DMS114 treated with DMSO at 0.1 percent for 48 hours (cell line): ENCODE results near the gene GOLM1.
"Not testable (repeated sequence)": the region's sequence is repeated elsewhere in the genome, so short reads cannot be mapped to it uniquely, and the experiment has no call there.

Source experiments
- DNase-seq: peaks from one replicate; lab custom pipeline; 2025; ENCODE audit not compliant: unreplicated experiment; lab: John Stamatoyannopoulos, UW

Gene GOLM1

GRCh38 chr9:86098824-86099700 lies at the start of gene GOLM1:
TSS of gene GOLM1 (minus strand) at chr9:86099558. CDS start at chr9:86079320, 20,238 bp downstream.
- DNase-seq, result peak; percentile 11

DNA sequence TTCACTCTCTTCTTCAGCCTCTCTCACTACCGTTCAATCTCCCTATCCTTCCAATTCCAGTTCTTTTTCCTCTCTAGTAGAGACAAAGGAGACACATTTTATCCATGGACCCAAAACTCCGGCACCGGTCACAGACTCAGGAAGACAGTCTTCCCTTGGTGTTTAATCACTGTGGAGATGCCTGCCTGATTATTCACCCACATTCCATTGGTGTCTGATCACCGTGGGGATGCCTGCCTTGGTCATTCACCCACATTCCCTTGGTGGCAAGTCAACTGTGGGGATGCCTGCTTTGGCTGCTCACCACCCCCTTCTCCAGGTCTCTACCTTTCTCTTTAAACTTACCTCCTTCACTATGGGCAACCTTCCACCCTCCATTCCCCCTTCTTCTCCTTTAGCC lies 47.3 kb upstream of the GOLM1 start:
- DNase-seq, result not testable (repeated sequence)

DNA sequence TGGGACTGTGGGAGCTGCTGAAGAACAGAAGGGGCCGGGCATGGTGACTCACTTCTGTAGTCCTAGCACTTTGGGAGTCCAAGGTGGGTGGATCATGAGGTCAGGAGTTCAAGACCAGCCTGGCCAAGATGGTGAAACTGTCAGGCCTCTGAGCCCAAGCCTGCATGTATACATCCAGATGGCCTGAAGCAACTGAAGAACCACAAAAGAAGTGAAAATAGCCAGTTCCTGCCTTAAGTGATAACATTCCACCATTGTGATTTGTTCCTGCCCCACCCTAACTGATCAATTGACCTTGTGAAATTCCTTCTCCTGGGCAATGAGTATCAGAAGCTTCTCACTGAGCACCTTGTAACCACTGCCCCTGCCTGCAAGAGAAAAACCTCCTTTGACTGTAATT lies 46.6 kb upstream of the GOLM1 start:
- not testable (repeated sequence) for DNase-seq

DNA sequence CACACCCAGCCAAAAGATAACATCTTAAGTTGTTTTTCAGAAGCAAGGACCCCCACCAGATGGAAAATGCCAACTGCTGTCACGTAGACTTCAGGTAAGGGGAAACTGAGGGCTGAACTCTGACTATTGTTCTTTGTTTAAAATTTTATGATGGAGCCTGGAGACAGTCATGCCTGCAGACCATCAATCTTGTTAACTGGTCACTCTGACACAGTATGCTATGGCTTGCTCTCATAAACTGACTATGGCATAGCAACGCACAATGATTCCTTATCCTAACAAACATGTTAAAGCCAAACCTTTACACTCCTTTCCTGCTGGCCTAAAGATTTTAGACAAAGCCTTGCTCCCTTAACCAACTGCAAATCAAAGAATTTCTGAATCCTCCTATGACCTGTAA lies 43.6 kb upstream of the GOLM1 start:
- DNase-seq, result no peak

- no peak for DNase-seq
Observed at GRCh38 chr9:86141843-86142242, 42.5 kb upstream of the GOLM1 start.

DNA sequence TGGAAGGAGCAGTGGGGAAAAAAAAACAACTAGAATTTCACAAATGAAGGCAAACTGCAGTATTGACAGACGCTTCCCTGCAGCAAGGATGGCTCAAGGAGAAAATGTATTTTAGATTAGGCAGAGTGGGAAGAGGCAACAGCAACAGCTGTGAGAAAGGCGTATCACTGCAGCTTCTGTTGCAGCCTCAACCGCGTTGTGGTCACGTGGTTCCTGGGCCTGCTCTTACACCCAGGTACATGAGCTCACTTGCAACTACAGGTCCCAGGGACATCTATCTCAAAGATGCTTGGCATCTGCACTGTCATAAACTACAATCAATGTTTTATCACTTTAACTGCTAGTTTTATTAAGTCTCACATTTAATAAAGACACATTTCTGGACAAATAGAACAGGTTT lies 36.0 kb upstream of the GOLM1 start:
- DNase-seq, result no peak

DNA sequence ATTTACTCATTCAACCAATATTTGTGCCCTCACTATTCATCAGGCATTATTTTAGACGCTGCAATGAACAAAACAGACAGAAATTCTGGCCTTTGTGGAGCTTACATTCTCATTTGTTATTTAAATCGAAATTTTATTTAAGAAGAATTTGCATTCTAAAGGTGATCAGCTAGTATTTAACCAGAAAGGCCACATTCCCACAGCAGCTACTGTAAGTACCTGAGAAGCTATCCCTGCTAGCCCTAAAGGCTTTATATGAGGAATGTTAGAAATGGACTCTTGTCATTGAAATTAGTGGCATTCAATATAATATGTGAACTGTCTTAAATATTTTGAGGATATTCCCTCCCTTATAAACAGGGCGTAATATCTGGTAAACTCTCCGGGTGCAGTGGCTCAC lies 35.0 kb upstream of the GOLM1 start:
- no peak for DNase-seq

DNA sequence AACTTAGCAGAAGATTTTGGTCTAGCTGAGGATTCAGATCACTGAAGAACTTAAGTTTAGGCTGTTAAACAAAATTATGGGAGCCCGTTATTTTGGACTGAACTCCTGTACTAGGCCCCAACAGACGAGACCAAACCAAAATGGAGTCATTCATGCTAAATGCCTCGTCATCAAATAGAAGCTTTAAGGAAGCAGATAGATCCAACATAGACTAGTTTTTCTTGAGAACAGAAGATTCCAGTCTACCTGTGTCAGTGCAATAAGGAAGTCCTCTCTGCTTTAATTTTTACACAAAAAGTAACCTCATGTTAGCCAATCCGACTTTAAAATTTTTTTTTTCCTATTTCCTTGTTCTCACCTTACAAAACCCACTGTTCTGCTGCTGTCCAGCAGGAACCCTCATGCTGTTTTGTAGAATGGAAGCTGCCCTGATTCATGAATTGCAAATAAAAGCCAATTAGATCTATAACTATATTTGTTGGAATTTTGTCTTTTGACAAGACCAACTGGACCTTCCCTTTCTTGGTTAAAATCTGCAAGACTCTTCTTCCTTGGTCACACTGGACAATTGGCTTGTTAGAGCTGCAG lies 29.0 kb upstream of the GOLM1 start:
- no peak for DNase-seq

- no peak for DNase-seq
Observed at GRCh38 chr9:86126998-86127972, 27.9 kb upstream of the GOLM1 start.

DNA sequence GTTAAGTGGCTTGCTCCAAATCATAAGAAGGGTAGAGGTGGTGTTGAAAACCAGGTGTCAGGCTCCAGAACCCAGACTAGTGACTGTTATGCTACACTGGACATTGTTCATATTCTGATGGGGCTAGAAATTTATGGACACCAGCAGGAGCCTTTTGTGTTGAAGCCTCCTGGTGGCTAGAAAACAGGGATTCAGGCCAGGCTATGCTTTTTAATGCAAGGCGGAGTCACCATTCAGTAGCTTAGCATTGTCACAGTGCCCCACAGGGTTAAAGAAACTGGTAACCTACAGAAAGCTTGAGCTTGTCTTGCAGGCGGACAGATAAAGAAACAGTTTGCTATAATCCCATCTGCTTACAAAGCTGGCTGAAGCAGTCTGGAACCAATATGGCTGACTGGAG lies 23.0 kb upstream of the GOLM1 start:
- DNase-seq, result no peak

DNA sequence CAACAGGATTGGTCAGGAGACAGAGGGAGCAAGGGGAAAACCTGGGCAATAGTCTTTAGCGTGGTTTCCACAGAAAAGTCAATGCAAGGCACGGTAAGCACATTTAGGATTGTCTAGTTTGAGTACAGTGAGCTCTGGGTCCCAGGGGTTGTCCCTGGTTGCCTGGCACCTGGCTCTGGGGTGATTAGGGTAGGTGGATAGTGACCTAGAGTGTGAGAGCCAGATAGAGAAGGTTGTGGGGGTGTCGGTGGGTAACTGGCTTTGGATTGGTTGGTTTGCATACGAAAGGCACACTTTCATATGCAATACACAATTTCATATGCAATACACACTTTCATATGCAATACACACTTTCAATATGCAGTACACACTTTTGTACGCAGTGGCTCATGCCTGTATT lies 20.1 kb upstream of the GOLM1 start:
- DNase-seq, result no peak

- no peak for DNase-seq
Observed at GRCh38 chr9:86116425-86116824, 17.1 kb upstream of the GOLM1 start.

GRCh38 chr9:86115886-86116285 lies 16.5 kb upstream of the GOLM1 start:
- DNase-seq, result no peak

DNA sequence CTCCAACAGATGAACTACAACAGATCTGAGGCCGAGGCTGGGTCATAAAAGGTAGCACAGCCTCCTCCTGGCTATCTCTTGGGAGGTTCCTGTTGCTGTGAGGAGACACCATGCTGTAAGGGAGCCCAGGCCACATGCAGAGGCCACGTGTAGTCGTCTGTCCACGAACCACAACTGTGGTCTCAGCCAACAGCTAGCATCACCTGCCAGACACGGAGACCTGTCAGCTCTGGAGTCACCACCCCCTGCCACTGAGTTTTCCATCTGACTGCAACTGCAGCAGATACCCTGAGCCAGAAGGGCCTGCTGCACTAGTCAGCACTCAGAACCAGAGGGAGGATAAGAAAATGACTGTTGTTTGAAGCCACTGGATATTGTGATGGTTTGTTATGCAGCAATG lies 12.7 kb upstream of the GOLM1 start:
- no peak for DNase-seq

DNA sequence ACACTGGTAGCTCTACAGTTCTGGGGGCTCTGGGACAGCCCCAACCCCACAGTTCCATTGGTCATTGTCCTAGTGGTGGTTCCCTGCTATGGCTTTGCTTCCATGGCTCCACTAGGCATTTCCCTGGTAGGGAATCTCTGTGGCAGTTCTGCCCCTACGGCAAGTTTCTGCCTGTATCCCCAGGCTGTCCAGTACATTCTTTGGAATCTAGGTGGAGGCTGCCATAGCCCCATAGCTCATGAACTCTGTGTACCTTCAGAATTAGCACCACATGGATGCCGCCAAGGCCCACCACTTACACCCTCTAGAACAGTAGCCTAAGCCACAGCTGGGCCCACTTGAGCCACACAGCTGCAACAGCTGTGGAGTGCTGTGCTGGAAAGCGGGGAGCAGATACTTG lies 3.3 kb upstream of the GOLM1 start:
- no peak for DNase-seq

DNA sequence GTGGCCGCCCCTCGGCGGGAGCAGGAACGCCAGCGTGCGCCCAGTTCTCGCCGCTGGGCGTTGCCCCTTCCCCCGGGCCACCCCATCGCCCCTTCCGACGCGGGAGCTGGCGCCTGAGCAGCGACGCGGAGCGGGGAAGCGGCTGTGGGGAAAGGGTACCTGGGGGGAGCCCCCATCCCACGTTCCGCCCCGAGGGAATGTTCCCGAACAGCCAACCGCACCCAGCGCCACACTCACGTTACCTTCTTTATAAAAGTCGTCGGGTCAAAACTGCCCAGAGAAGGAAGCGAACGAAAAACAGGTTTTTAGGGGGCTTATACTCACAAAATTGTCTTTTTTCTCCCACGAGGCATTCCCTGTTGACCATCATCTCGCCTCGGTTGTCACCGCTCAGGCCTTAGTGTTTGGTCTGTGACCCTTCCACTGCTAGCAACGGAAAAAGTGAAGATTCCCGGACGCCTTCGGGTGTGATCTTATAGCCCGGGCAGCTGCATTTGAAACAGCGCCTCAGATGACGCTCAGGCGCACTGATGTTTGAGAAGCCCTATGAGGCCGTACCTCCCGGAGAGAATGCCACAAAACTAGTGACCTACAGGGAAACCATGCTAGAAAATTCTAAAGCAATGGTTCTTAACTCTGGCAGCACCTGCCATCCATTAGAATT lies 475 bp upstream of the GOLM1 start:
- no peak for DNase-seq

DNA sequence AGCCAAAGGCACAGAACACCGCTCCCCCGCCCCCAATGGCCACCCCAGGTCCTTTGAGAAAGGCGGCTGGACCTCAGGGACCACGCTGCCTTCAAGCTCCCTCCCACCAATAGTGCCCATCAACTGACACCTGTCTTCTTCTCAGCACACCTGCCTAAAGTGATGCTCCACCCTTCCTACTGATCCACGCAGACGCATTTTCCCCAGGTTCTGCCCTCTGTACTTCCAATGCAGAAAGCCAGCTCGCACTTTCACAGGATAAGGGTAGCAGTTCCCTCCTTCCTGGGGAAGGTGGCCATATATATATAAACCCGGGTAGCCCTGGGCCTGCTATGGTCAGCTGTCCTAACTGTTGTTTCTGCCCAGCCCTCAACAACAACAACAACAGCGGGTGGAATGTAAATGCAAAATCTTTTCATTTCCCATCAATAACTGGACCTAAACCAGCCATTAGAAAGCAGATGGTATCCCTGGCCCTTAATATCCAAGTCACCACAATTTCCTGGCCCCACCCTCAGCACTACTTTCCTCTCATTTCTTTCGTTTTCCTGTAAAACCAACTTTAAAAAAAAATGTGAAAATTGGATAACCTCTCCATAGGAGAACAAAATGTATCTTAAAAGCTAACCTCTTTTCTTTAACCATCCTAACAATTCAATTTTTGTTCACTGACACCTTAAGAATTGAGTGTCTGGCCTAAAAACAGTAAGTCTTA lies 1.7 kb downstream of the GOLM1 start:
- no peak for DNase-seq

- no peak for DNase-seq
Observed at GRCh38 chr9:86096386-86096785, 3.0 kb downstream of the GOLM1 start.

DNA sequence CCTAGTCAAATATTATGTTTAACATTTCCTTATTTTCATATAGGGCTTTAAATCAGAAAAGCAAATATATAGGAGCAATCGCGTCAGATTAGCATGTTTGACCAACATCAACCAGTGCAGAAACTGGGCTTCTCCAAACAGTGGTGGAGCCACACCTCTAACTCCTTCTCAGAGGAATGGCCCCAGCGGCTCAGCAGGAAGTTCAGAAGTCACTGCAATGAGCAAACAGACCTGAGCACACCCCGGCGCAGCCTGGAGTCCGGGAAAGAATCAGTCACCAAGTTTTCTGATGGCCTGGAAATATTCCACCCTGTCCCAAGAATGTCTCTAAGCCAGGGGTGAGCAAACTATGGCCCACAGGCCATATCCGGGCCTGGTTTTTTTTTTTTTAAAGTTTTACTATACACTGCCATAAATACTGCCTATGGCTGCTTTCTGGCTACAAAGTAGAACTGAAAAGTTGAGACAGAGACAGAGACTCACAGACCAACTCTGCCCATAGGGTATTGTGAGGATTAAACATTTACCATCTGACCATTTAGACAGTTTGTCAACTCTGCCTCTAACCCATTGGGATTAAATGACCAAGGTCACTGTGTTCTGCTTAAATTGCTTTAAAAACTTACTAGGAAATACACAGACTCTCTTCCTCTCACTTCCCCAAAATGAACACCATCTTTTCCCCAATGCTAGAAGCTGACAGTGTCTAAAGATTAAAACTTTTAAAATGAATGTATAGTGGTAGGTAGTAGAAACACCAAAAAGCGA lies 5.4 kb downstream of the GOLM1 start:
- DNase-seq, result no peak

GRCh38 chr9:86091477-86091876 lies 7.9 kb downstream of the GOLM1 start:
- DNase-seq, result no peak
